Caco-2 (cell line): Measurements from ENCODE around the gene PDZD7. TPM values are rescaled to one million over a fixed set of nuclear protein-coding genes. Genes with fewer than 3 reads are reported as not detected.
A peak's percentile ranks its signal among the peaks of the same experiment; 100 is the strongest.

Experiments used
- BruUV-seq: library from RNA; stranded (reverse); fragments of 400-500 nt; replicated peaks from 2 replicates; lab custom pipeline; 2021; lab: Mats Ljungman, UMichigan
- CTCF ChIA-PET: fragments of 300-600 bp; sonication (Branson Sonifier 250); formaldehyde crosslinking; loops from one replicate; lab custom pipeline; 2022; ENCODE audit warnings: antibody characterized with exemption; lab: Charles Lee
- POLR2A ChIA-PET: fragments of 300-600 bp; sonication (Branson Sonifier 250); formaldehyde crosslinking; loops from one replicate; lab custom pipeline; 2022; ENCODE audit warnings: antibody characterized with exemption; lab: Charles Lee
- DNase-seq, 2 experiments: peaks; one replicate each; pipeline versions ENCODE4 v3.0.0 to v3.0.0-alpha.2; 2020 to 2022
- H3K27me3 ChIP-seq: replicated peaks from 2 replicates; pipeline ENCODE4 v1.6.0; 2011; ENCODE audit warnings: low read length; ENCODE audit not compliant: control insufficient read depth, insufficient read depth
- H3K36me3 ChIP-seq: 2 replicates; pipeline ENCODE4 v1.5.1; 2011; ENCODE audit warnings: low read length; ENCODE audit not compliant: control insufficient read depth, insufficient read depth
- H3K4me1 ChIP-seq: fragments of 250-450 bp; sonication (Bioruptor Pico); 2 replicates; pipeline ENCODE4 v1.5.1; 2020; ENCODE audit warnings: mild to moderate bottlenecking
- H3K4me3 ChIP-seq: 2 replicates; pipeline ENCODE4 v1.5.1; 2011; ENCODE audit warnings: low read depth, mild to moderate bottlenecking, control low read depth, low read length
- H3K9me3 ChIP-seq: fragments of 250-450 bp; sonication (Bioruptor Pico); 2 replicates; pipeline ENCODE4 v1.5.1; 2020; ENCODE audit warnings: mild to moderate bottlenecking, moderate library complexity
- H3K27ac Mint-ChIP-seq: one replicate; pipeline ENCODE4 v1.8.0; 2022; ENCODE audit warnings: mixed read lengths; ENCODE audit not compliant: unreplicated experiment
- H3K27me3 Mint-ChIP-seq: one replicate; pipeline ENCODE4 v1.8.0; 2022; ENCODE audit warnings: mixed read lengths; ENCODE audit not compliant: insufficient read depth, unreplicated experiment
- H3K36me3 Mint-ChIP-seq: one replicate; pipeline ENCODE4 v1.8.0; 2022; ENCODE audit warnings: mild to moderate bottlenecking, mixed read lengths; ENCODE audit not compliant: insufficient read depth, unreplicated experiment
- H3K4me1 Mint-ChIP-seq: one replicate; pipeline ENCODE4 v1.8.0; 2022; ENCODE audit warnings: low read depth, mixed read lengths; ENCODE audit not compliant: unreplicated experiment
- H3K4me3 Mint-ChIP-seq: one replicate; pipeline ENCODE4 v1.8.0; 2022; ENCODE audit warnings: mild to moderate bottlenecking, moderate library complexity, mixed read lengths; ENCODE audit not compliant: unreplicated experiment
- H3K9me3 Mint-ChIP-seq: one replicate; pipeline ENCODE4 v1.8.0; 2022; ENCODE audit warnings: mixed read lengths; ENCODE audit not compliant: unreplicated experiment
- intact Hi-C: fragments of 100-400 bp; cut with micrococcal nuclease; formaldehyde crosslinking; loops from one replicate; pipeline ENCODE4 v1.10.0; 2022; ENCODE audit not compliant: unreplicated experiment
- total RNA-seq: library from RNA; stranded (reverse); gene quantifications from 2 replicates; pipeline ENCODE4 v1.2.3, GENCODE V29; 2022
- TF ChIP-seq, protein P1 (sequence below), 2 experiments: fragments of 200-600 bp in 1 of 2; IDR thresholded peaks; 1 replicate in 1 of 2; 2 replicates in 1 of 2; pipeline versions ENCODE4 v1.5.1 to v1.8.0; 2011 to 2022; ENCODE audit warnings: antibody characterized with exemption in 1 of 2, control low read depth in 1 of 2, inconsistent platforms in 1 of 2, low read depth in 1 of 2, low read length in 1 of 2, mild to moderate bottlenecking in 1 of 2, moderate library complexity in 1 of 2; ENCODE audit not compliant: insufficient read depth in 1 of 2, severe bottlenecking in 1 of 2, unreplicated experiment in 1 of 2

PDZD7 gene
- total RNA-seq, 1 experiment from 2014 or later: 1.5 TPM

DNA sequence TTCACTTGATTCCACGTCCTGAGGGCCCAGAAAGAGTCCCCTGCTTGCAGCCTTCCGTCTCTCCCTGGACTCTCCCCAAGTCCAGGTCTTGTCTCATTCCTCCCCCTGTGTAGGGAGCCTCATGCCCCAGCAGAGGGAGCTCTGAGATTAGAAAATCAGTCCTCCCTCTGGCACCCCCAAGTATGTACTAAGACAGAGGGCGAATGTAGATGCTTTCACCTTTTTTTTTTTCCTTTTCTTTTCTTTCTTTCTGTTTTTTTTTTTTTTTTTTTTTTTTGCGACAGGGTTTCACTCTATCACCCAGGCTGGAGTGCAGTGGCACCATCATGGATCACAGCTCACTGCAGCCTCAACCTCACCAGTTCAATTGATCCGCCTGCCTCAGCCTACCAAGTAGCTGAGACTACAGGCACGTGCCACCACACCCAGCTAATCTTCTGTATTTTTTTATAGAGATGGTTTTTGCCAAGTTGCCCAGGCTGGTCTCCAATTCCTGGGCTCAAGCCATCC, 10.4 kb upstream of the PDZD7 start:
- CTCF ChIA-PET: interaction anchor here (0.6 to 3.1 kb wide), 23 partner anchors 9 to 598 kb away, joined by 3 to 43 read pairs (median 6); partner anchors contain the start of genes PDZD7 and SFXN3
- TF ChIP-seq, protein P1, sequence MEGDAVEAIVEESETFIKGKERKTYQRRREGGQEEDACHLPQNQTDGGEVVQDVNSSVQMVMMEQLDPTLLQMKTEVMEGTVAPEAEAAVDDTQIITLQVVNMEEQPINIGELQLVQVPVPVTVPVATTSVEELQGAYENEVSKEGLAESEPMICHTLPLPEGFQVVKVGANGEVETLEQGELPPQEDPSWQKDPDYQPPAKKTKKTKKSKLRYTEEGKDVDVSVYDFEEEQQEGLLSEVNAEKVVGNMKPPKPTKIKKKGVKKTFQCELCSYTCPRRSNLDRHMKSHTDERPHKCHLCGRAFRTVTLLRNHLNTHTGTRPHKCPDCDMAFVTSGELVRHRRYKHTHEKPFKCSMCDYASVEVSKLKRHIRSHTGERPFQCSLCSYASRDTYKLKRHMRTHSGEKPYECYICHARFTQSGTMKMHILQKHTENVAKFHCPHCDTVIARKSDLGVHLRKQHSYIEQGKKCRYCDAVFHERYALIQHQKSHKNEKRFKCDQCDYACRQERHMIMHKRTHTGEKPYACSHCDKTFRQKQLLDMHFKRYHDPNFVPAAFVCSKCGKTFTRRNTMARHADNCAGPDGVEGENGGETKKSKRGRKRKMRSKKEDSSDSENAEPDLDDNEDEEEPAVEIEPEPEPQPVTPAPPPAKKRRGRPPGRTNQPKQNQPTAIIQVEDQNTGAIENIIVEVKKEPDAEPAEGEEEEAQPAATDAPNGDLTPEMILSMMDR (IDR thresholded peaks at IDR 0.05; ENCODE audit: insufficient read depth in 1 of 2, low read depth in 1 of 2, low read length in 1 of 2, severe bottlenecking in 1 of 2, unreplicated experiment in 1 of 2): peak; percentile 85 to 95
- peak; percentile 86 to 88 for DNase-seq
- H3K27me3 Mint-ChIP-seq: no peaks in the 10 kb centered on the region
- no peaks in the 10 kb centered on the region for H3K36me3 ChIP-seq
- H3K4me3 Mint-ChIP-seq: no peak overlapping the region
- POLR2A ChIA-PET: interaction anchor here (0.6 to 1.3 kb wide), 3 partner anchors 10 to 217 kb away, joined by 3 to 12 read pairs (median 4); no protein-coding TSS in a partner anchor
- H3K4me3 ChIP-seq: no peak overlapping the region
- H3K9me3 ChIP-seq: no peaks in the 10 kb centered on the region
- no peaks in the 10 kb centered on the region for H3K9me3 Mint-ChIP-seq
- intact Hi-C loops: loop anchor here (1.0 to 2.0 kb wide), 6 partner anchors 9 to 101 kb away; no protein-coding TSS in a partner anchor
- no peaks in the 10 kb centered on the region for H3K36me3 Mint-ChIP-seq
- BruUV-seq: no TSS peak
- H3K4me1 Mint-ChIP-seq: peaks cover 14% of the 10 kb centered on the region
- no peak overlapping the region for H3K27ac Mint-ChIP-seq
- H3K27me3 ChIP-seq: no peaks in the 10 kb centered on the region
- H3K4me1 ChIP-seq: peaks cover 24% of the 10 kb centered on the region

DNA sequence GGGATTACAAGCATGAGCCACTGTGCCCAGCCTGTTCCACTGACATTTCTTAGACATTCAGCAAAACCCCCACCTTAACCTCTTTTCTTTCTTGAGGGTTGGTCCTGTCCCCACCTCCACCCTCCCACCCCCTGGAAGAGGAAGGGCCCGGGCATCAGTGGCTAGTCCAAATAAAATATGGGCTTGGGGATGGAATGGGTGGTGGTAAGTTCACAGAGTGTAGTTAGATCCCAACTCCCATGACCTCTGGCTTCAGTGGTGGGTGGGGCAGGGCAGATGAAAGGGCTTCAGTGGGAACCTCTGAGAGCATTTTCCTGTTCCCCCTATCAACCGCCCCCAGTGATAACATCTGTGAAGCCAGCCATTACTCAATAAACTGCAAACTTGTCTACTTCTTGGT, 9.9 kb upstream of the PDZD7 start:
- CTCF ChIA-PET: interaction anchor here (0.6 to 3.1 kb wide), 15 partner anchors 10 to 314 kb away, joined by 3 to 43 read pairs (median 10); partner anchors contain the start of genes PDZD7 and SFXN3
- Mint-ChIP-seq H3K36me3 (no peaks in the 10 kb centered on the region), H3K4me1 (peaks cover 14% of the 10 kb centered on the region), H3K27me3 (no peaks in the 10 kb centered on the region), H3K9me3 (no peaks in the 10 kb centered on the region), H3K27ac (no peak overlapping the region), H3K4me3 (no peak overlapping the region)
- DNase-seq: no peak
- no TSS peak for BruUV-seq
- peaks cover 24% of the 10 kb centered on the region for H3K4me1 ChIP-seq
- H3K9me3 ChIP-seq: no peaks in the 10 kb centered on the region
- no peaks in the 10 kb centered on the region for H3K27me3 ChIP-seq
- H3K36me3 ChIP-seq: no peaks in the 10 kb centered on the region
- intact Hi-C loops: loop anchor here (1.0 to 2.0 kb wide), 6 partner anchors 9 to 101 kb away; no protein-coding TSS in a partner anchor
- no peak overlapping the region for H3K4me3 ChIP-seq
- TF ChIP-seq, protein P1 (IDR thresholded peaks at IDR 0.05; ENCODE audit: insufficient read depth in 1 of 2, low read depth in 1 of 2, low read length in 1 of 2, severe bottlenecking in 1 of 2, unreplicated experiment in 1 of 2): no peak
- POLR2A ChIA-PET: interaction anchor here (1.0 to 1.3 kb wide), 2 partner anchors 9 to 25 kb away, joined by 3 to 12 read pairs; no protein-coding TSS in a partner anchor

DNA sequence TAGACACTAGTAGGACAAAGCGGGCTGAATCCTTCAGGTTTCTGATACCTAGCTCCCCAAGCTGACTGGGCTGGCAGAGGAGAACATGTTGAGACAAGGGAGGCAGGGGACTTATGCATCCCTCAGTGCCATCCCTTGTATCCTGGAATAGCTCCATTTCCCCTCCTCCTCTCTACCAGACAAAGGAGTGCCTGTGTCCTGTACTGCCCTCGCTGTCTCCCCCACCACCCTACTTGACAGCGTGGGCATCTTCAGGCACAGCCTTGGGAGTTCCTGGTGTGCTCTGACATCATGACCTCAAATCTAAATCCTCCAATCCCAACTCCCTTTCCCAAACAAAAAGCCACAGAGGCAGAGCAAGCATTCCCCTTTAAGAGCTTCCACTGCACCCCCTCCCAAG, 9.1 kb upstream of the PDZD7 start:
- POLR2A ChIA-PET: no interaction called here
- intact Hi-C loops: loop anchor here (2.0 kb wide), 1 partner anchor 21 kb away; no protein-coding TSS in a partner anchor

More for the DNA sequence above, 9.1 kb upstream of the PDZD7 start:
- H3K4me3 Mint-ChIP-seq: no peak overlapping the region
- peaks cover 14% of the 10 kb centered on the region for H3K4me1 Mint-ChIP-seq
- H3K27me3 Mint-ChIP-seq: no peaks in the 10 kb centered on the region
- Histone ChIP-seq H3K4me1 (peaks cover 28% of the 10 kb centered on the region), H3K36me3 (no peaks in the 10 kb centered on the region), H3K4me3 (no peak overlapping the region), H3K9me3 (no peaks in the 10 kb centered on the region), H3K27me3 (no peaks in the 10 kb centered on the region)
- H3K36me3 Mint-ChIP-seq: no peaks in the 10 kb centered on the region
- CTCF ChIA-PET: interaction anchor here (1.4 to 1.6 kb wide), 2 partner anchors 42 to 102 kb away, joined by 4 to 10 read pairs; no protein-coding TSS in a partner anchor
- DNase-seq: no peak
- no peaks in the 10 kb centered on the region for H3K9me3 Mint-ChIP-seq
- TF ChIP-seq, protein P1 (IDR thresholded peaks at IDR 0.05; ENCODE audit: insufficient read depth in 1 of 2, low read depth in 1 of 2, low read length in 1 of 2, severe bottlenecking in 1 of 2, unreplicated experiment in 1 of 2): no peak
- H3K27ac Mint-ChIP-seq: no peak overlapping the region
- BruUV-seq: no TSS peak
